Measurements from ENCODE around the gene GRAP. TPM values are rescaled to one million over a fixed set of nuclear protein-coding genes. Genes with fewer than 3 reads are reported as not detected.

GRAP gene
- polyA plus RNA-seq, 1 donor, result 2.9 TPM

- H3K4me3 ChIP-seq (ENCODE audit: low read length), result no peak overlapping the region
- no peaks in the 10 kb centered on the region for H3K36me3 ChIP-seq (ENCODE audit: control insufficient read depth, insufficient read depth, low read length)
- H3K27me3 ChIP-seq (ENCODE audit: control insufficient read depth, insufficient read depth, low read length), result no peaks in the 10 kb centered on the region
- DNase-seq, result peak; percentile 52 to 67
- no CpG with 5 or more reads among the region's 11 CpGs for WGBS (ENCODE audit: insufficient coverage, low lambda C conversion rate)
- H3K9me3 ChIP-seq (ENCODE audit: control insufficient read depth, low read depth, low read length), result peaks cover 2% of the 10 kb centered on the region
- H3K4me1 ChIP-seq (ENCODE audit: control insufficient read depth, insufficient read depth, low read length), result peaks cover 17% of the 10 kb centered on the region
- H3K27ac ChIP-seq (ENCODE audit: low read length), result peak overlapping the region; percentile 30
Measured at GRCh38 chr17:19010729-19011505, 35.8 kb downstream of the GRAP start.

- no peaks in the 10 kb centered on the region for H3K36me3 ChIP-seq (ENCODE audit: control insufficient read depth, insufficient read depth, low read length)
- no peaks in the 10 kb centered on the region for H3K27me3 ChIP-seq (ENCODE audit: control insufficient read depth, insufficient read depth, low read length)
- 83% methylated on average over 1 of the region's 12 CpGs for WGBS (ENCODE audit: insufficient coverage, low lambda C conversion rate)
- no peak overlapping the region for H3K4me3 ChIP-seq (ENCODE audit: low read length)
- DNase-seq, result no peak
- peak overlapping the region; percentile 30 for H3K27ac ChIP-seq (ENCODE audit: low read length)
- peaks cover 6% of the 10 kb centered on the region for H3K9me3 ChIP-seq (ENCODE audit: control insufficient read depth, low read depth, low read length)
- H3K4me1 ChIP-seq (ENCODE audit: control insufficient read depth, insufficient read depth, low read length), result peaks cover 20% of the 10 kb centered on the region
Measured at GRCh38 chr17:19009970-19010369, 36.8 kb downstream of the GRAP start.

- peaks cover 6% of the 10 kb centered on the region for H3K9me3 ChIP-seq (ENCODE audit: control insufficient read depth, low read depth, low read length)
- no peak overlapping the region for H3K4me3 ChIP-seq (ENCODE audit: low read length)
- DNase-seq, result no peak
- peaks cover 19% of the 10 kb centered on the region for H3K4me1 ChIP-seq (ENCODE audit: control insufficient read depth, insufficient read depth, low read length)
- peaks cover 5% of the 10 kb centered on the region for H3K36me3 ChIP-seq (ENCODE audit: control insufficient read depth, insufficient read depth, low read length)
- no peak overlapping the region for H3K27ac ChIP-seq (ENCODE audit: low read length)
- H3K27me3 ChIP-seq (ENCODE audit: control insufficient read depth, insufficient read depth, low read length), result no peaks in the 10 kb centered on the region
Measured at GRCh38 chr17:19006698-19007097, 40.1 kb downstream of the GRAP start.

- H3K9me3 ChIP-seq (ENCODE audit: control insufficient read depth, low read depth, low read length), result peaks cover 6% of the 10 kb centered on the region
- no peak overlapping the region for H3K4me3 ChIP-seq (ENCODE audit: low read length)
- no peak for DNase-seq
- peaks cover 11% of the 10 kb centered on the region for H3K36me3 ChIP-seq (ENCODE audit: control insufficient read depth, insufficient read depth, low read length)
- H3K27ac ChIP-seq (ENCODE audit: low read length), result no peak overlapping the region
- H3K4me1 ChIP-seq (ENCODE audit: control insufficient read depth, insufficient read depth, low read length), result peaks cover 20% of the 10 kb centered on the region
- no peaks in the 10 kb centered on the region for H3K27me3 ChIP-seq (ENCODE audit: control insufficient read depth, insufficient read depth, low read length)
- no CpG with 5 or more reads among the region's 4 CpGs for WGBS (ENCODE audit: insufficient coverage, low lambda C conversion rate)
Measured at GRCh38 chr17:19005789-19006430, 40.8 kb downstream of the GRAP start.

- no CpG with 5 or more reads among the region's 13 CpGs for WGBS (ENCODE audit: insufficient coverage, low lambda C conversion rate)
- Histone ChIP-seq H3K9me3 (ENCODE audit: control insufficient read depth, low read depth, low read length) (peaks cover 6% of the 10 kb centered on the region), H3K4me3 (ENCODE audit: low read length) (peak overlapping the region; percentile 65), H3K4me1 (ENCODE audit: control insufficient read depth, insufficient read depth, low read length) (peaks cover 21% of the 10 kb centered on the region), H3K36me3 (ENCODE audit: control insufficient read depth, insufficient read depth, low read length) (peaks cover 13% of the 10 kb centered on the region), H3K27me3 (ENCODE audit: control insufficient read depth, insufficient read depth, low read length) (no peaks in the 10 kb centered on the region), H3K27ac (ENCODE audit: low read length) (peak overlapping the region; percentile 84)
- no peak for DNase-seq
Measured at GRCh38 chr17:19005137-19005773, 41.5 kb downstream of the GRAP start.

- peaks cover 6% of the 10 kb centered on the region for H3K9me3 ChIP-seq (ENCODE audit: control insufficient read depth, low read depth, low read length)
- no CpG with 5 or more reads among the region's 67 CpGs for WGBS (ENCODE audit: insufficient coverage, low lambda C conversion rate)
- peaks cover 28% of the 10 kb centered on the region for H3K4me1 ChIP-seq (ENCODE audit: control insufficient read depth, insufficient read depth, low read length)
- peak within 1 kb of the TSS; percentile 65 for H3K4me3 ChIP-seq (ENCODE audit: low read length)
- no peaks in the 10 kb centered on the region for H3K27me3 ChIP-seq (ENCODE audit: control insufficient read depth, insufficient read depth, low read length)
- peaks cover 20% of the 10 kb centered on the region for H3K36me3 ChIP-seq (ENCODE audit: control insufficient read depth, insufficient read depth, low read length)
- peak; percentile 84 to 92 for DNase-seq
- peak within 1 kb of the TSS; percentile 93 for H3K27ac ChIP-seq (ENCODE audit: low read length)
Measured at GRCh38 chr17:19004421-19005136, 42.2 kb downstream of the GRAP start, which contains the start of gene FAM83G. TSS of gene FAM83G (minus strand) at chr17:19004764. CDS start at chr17:19004041, 723 bp downstream.

- H3K27me3 ChIP-seq (ENCODE audit: control insufficient read depth, insufficient read depth, low read length), result no peaks in the 10 kb centered on the region
- H3K9me3 ChIP-seq (ENCODE audit: control insufficient read depth, low read depth, low read length), result peaks cover 6% of the 10 kb centered on the region
- no CpG with 5 or more reads among the region's 73 CpGs for WGBS (ENCODE audit: insufficient coverage, low lambda C conversion rate)
- peaks cover 24% of the 10 kb centered on the region for H3K36me3 ChIP-seq (ENCODE audit: control insufficient read depth, insufficient read depth, low read length)
- peak overlapping the region; percentile 93 for H3K27ac ChIP-seq (ENCODE audit: low read length)
- peak overlapping the region; percentile 65 for H3K4me3 ChIP-seq (ENCODE audit: low read length)
- peaks cover 33% of the 10 kb centered on the region for H3K4me1 ChIP-seq (ENCODE audit: control insufficient read depth, insufficient read depth, low read length)
- DNase-seq, result peak; percentile 72 to 87
Measured at GRCh38 chr17:19003543-19004420, 43.0 kb downstream of the GRAP start.

GRCh38 chr17:19002805-19003542 lies 43.8 kb downstream of the GRAP start:
- WGBS (ENCODE audit: insufficient coverage, low lambda C conversion rate), result no CpG with 5 or more reads among the region's 11 CpGs
- Histone ChIP-seq H3K4me3 (ENCODE audit: low read length) (peak overlapping the region; percentile 65), H3K4me1 (ENCODE audit: control insufficient read depth, insufficient read depth, low read length) (peaks cover 39% of the 10 kb centered on the region), H3K27me3 (ENCODE audit: control insufficient read depth, insufficient read depth, low read length) (no peaks in the 10 kb centered on the region), H3K27ac (ENCODE audit: low read length) (peak overlapping the region; percentile 93), H3K36me3 (ENCODE audit: control insufficient read depth, insufficient read depth, low read length) (peaks cover 24% of the 10 kb centered on the region), H3K9me3 (ENCODE audit: control insufficient read depth, low read depth, low read length) (peaks cover 6% of the 10 kb centered on the region)
- DNase-seq, result peak; percentile 53 to 80

GRCh38 chr17:19001907-19002590 lies 44.7 kb downstream of the GRAP start:
- Histone ChIP-seq H3K27ac (ENCODE audit: low read length) (peak overlapping the region; percentile 93), H3K4me3 (ENCODE audit: low read length) (peak overlapping the region; percentile 65), H3K9me3 (ENCODE audit: control insufficient read depth, low read depth, low read length) (peaks cover 6% of the 10 kb centered on the region), H3K27me3 (ENCODE audit: control insufficient read depth, insufficient read depth, low read length) (no peaks in the 10 kb centered on the region), H3K36me3 (ENCODE audit: control insufficient read depth, insufficient read depth, low read length) (peaks cover 25% of the 10 kb centered on the region), H3K4me1 (ENCODE audit: control insufficient read depth, insufficient read depth, low read length) (peaks cover 40% of the 10 kb centered on the region)
- WGBS (ENCODE audit: insufficient coverage, low lambda C conversion rate), result 43% methylated on average over 1 of the region's 7 CpGs
- DNase-seq, result no peak

All from large intestine (tissue), 3 donors.